Ammon's horn (tissue), 1 donor: ENCODE measurements around the gene SYT7.

Experiments used
- DNase-seq: peaks from one replicate; pipeline ENCODE4 v3.0.0-alpha.2; 2016; ENCODE audit warnings: low spot score

The SYT7 gene

GRCh38 chr11:61536676-61537270 is 44.1 kb downstream of the SYT7 start:
- DNase-seq, result no peak

DNA sequence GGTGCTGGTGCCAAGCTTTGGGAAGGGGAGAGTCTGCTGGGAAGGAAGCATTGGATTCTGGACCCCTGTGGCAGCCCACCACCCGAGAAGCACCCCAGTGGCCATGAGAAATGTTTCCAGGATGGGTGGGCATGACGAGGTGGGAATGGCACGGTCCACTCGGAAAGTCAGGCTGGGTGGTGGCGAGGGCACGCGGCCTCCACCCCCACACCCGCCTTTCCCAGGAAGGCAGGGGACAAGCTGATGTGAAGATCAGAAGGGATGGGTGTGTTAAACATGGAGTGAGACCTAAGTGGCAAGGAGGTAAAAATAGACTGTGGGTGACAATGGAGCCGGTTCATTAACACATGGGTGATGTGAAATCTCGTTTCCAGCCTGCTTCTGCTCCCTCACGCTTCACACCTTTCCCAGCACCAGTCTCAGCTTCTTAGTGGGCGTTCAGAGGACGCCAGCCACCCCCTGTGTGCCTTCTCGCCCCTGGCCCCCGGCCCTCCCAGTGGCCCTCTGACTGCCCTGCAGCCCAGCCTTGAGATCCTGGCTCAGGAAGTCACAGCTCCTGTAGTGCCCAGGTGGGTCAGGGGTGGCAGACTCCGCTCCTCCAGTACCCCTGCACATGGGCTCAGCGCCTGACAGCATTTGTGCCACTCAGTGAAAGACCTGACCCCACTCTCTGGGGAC is 44.7 kb downstream of the SYT7 start:
- DNase-seq, result no peak

GRCh38 chr11:61534933-61535839 is 45.7 kb downstream of the SYT7 start:
- DNase-seq, result no peak

DNA sequence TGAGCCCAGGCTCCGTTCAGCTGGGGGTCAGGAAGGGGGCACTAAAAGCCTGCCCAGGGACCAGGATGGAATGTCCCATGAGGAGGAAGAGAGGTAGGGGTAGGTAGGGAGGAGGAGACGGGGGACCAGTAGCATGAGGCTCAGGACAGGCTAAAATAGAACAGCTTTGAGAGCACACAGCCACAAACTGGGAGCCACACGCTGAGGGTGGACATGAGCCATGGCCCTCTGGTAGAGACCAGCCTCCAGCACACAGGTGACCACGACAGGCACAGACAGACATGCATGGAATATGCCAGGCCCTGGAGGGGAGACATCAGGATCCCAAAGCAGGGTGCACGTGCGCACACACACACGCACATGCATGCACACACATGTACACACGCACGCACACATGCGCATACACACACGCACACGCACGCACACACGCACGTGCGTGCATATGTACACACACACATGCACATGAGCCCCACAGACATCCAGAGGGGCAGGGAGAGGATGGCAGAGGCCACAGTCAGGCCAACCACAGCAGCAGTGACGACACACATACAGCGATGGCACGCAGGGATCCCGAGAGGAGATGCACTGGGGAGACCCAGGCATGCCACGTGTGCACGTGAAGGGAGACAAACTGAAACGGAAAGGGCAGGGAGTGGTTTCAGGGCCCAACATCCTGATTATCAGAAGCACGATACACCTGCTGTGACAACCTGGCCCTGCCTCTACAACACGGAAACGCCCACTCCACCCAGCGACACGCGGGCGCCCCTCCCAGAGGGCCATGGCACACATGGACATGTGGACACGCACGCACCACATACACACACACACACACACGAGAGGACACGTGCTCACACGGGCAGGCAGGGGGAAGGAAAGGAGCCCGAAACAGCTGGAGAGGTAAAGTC is 46.6 kb downstream of the SYT7 start:
- no peak for DNase-seq

- DNase-seq, result no peak
Measured at GRCh38 chr11:61533401-61533800, 47.5 kb downstream of the SYT7 start.

GRCh38 chr11:61533039-61533375 is 47.9 kb downstream of the SYT7 start:
- no peak for DNase-seq

- no peak for DNase-seq
Measured at GRCh38 chr11:61532134-61533038, 48.5 kb downstream of the SYT7 start.

DNA sequence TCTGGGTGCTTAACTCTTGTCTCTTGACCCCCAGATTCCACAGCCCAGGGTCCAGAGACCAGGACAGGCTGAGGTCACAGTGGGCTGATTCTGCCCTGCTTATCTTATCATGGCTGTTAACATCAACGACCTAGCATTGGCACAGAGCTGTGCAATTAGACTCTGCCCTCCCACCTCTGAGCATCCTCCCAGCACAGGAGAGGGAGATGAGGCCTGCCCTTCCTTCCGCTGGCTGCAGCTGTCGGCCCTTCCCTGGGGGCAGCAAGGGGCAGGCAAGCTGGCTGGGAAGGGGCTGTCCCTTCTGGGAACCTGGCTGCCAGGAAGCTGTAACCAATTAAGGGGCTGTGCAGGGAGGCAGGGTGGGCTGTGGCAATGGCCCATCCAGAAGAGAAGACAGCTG is 49.8 kb downstream of the SYT7 start:
- no peak for DNase-seq

- DNase-seq, result no peak
Measured at GRCh38 chr11:61529537-61530225, 51.2 kb downstream of the SYT7 start.

DNA sequence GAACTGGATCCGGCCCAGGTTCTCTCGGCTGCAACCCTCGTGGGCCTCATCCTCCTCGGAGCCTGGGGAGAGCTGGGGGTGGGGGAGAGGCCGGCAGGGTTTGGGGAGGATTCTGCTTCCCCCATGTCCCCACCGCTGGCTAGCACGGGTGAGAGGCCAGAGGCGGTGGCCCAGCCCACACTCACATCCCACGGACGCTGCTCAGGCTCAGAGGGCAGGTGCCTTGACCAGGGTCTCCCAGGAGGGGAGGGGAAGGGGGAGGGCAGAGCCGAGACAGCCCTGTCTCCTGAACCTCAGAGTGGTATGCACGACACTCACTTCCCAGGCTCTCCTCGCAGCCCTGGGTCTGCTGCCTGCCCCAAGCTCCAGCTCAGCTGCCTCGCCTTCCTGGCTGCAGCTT is 52.8 kb downstream of the SYT7 start:
- no peak for DNase-seq

GRCh38 chr11:61526956-61527731 is 53.7 kb downstream of the SYT7 start:
- DNase-seq, result no peak

GRCh38 chr11:61526229-61526628 is 54.6 kb downstream of the SYT7 start:
- DNase-seq, result no peak

DNA sequence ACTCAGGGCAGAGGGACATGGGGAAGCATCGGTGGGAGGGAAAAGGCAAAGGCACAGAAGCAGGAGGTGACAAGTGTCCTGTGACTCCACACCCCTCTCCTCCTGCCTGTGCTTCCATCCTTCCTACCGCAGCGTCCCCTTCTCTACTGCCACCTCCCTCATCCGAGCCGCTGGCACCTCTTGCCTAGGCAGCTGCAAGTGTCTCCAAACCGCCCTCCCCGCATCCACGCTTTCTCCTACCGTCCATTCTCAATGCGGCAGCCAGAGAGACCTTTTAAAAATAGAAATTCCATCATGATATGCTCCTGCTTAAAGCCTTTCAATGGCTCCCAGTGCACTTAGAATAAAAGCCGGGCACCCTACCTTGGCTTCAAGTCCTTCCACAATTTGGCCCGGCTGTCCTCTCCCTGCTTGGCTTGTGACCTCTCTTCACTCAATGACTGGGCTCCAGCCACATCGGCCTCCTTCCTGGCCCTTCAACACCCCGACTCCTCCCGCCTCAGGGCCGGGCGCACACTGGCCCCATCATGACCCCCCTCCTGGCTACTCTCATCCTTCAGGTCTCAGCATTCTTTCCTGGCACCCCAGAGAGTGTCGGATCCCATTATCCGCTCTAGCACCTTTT is 55.8 kb downstream of the SYT7 start:
- no peak for DNase-seq

- no peak for DNase-seq
Measured at GRCh38 chr11:61524446-61524845, 56.4 kb downstream of the SYT7 start.

DNA sequence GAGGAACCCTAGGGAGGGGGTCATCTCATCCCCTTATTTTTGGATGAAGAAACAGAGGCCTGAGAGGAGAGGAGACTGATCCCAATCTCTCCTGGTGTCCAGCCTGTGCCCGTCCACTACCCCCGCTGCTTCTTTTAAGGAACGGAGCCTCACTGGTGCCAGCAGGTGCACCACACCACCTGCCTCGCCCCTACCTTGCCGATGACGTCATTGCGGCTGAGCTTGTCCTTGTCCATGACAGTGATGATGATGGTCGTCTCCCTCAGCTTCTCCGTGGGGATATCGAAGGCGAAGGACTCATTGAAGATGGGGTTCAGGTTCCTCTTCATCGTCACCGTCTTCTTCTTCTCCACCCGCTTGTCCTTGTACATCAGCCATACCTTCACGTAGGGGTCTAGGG is 58.0 kb downstream of the SYT7 start:
- no peak for DNase-seq

DNA sequence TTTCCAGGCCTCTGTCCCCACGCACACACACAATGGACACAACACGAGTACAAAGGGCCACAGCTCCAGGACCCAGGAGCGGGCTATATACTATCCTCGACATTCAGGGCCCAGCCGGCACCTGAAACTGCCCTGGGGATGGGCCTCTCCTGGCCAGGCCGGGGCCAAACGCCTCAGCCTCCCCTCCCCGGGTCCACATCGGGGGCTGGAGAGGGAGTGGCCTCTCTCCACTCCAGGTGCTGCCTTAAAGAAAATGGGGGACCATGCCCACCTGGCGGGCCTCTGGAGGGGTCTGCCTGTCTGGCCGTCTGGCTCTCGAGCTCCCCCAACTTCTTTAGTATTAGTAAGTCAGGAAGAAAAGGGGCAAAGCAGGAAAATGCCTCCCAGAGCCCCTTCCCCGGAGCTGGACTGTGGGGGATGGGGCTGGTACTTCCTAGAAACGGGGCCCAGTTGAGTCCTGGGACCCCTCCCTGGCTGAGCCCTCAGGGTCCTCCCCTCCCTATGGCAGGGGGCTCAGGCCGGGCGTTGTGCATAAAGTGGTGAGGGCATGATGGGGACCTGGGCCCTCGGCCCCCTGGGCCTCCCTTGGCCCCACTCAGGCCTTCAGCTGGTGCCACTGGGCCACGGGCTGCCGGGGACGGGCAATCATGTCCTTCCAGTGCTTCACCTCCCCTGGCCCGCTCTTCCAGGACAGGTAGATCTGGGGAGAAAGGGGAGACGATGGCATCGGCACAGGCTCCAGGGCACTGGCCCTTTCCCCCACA is 62.7 kb downstream of the SYT7 start:
- DNase-seq, result no peak

DNA sequence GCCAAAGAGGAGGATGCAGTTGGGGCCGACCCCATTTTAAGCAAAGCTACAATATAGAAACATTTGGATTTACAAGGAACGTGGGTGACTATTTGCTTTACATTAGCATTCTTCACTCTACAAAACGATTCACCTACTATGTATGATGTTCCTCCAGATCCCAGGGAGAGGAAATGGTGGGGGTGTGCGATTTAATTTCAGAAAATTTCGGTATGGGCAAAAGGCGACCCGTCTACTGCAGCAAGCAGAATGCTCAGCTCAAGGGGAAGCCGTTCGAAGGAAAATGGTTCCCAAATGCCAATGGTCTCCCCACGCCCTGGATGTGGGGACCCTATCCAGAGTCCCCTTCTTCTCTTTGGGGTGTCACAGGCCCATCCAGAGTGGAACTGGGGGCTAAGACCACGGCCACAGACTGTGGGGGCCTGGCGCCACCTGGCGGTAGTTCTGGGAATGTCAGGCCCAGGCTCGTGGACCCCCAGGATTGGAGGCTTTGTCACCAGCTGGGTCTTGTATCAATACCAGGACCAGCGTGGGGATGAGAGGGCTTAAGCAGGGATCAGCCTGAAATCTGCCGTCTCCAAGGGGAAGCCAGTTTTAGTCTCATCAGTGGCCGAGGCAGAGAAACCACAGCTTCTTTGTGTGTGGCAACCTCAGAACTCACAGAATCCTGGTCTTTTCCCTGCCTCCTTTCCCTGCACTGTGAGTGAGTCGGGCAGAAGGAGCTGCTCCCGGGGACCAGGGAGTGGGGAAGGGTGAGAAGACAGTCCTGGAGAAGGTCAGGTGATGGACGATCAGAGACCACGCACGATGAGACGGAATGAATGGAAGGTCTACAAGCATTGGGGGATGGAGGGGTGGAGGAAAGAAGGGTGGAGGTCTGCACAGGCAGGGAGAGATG is 64.0 kb downstream of the SYT7 start:
- DNase-seq, result no peak
